Measurements from ENCODE around the gene TTC34.

The TTC34 gene

DNA sequence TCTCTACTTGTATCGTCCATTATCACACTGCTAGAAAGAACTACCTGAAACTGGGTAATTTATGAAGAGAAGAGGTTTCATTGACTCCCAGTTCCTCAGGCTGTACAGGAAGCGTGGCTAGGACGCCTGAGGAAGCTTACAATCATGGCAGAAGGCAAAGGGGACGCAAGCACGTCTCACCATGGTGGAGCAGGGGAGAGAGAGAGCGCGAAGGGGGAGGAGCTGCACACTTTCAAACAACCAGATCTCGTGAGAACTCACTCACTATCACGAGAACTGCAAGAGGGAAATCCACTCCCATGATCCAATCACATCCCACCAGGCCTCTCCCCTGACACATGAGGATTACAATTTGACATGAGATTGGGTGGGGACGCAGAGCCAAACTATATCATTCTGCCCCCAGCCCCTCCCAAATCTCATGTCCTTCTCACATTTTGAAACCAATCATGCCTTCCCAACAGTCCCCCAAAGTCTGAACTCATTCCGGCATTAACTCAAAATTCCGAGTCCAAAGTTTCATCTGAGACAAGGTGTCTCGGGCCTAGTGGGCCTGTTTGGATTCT, 176.7 kb downstream of the TTC34 start:
- TF ChIP-seq, protein P1, sequence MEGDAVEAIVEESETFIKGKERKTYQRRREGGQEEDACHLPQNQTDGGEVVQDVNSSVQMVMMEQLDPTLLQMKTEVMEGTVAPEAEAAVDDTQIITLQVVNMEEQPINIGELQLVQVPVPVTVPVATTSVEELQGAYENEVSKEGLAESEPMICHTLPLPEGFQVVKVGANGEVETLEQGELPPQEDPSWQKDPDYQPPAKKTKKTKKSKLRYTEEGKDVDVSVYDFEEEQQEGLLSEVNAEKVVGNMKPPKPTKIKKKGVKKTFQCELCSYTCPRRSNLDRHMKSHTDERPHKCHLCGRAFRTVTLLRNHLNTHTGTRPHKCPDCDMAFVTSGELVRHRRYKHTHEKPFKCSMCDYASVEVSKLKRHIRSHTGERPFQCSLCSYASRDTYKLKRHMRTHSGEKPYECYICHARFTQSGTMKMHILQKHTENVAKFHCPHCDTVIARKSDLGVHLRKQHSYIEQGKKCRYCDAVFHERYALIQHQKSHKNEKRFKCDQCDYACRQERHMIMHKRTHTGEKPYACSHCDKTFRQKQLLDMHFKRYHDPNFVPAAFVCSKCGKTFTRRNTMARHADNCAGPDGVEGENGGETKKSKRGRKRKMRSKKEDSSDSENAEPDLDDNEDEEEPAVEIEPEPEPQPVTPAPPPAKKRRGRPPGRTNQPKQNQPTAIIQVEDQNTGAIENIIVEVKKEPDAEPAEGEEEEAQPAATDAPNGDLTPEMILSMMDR (IDR thresholded peaks at IDR 0.05; ENCODE audit: low read depth, low read length, missing control alignments) = no peak
- H3K4me3 ChIP-seq (ENCODE audit: low read depth, low read length) = no peak overlapping the region
- no peak for DNase-seq (ENCODE audit: low read depth)
- in situ Hi-C loops (cut with HindIII; ENCODE audit: low sequenced_read_pairs) = no loop called here

- H3K4me3 ChIP-seq (ENCODE audit: low read depth, low read length) = no peak overlapping the region
- TF ChIP-seq, protein P1 (IDR thresholded peaks at IDR 0.05; ENCODE audit: low read depth, low read length, missing control alignments) = no peak
- in situ Hi-C loops (cut with HindIII; ENCODE audit: low sequenced_read_pairs) = no loop called here
- DNase-seq (ENCODE audit: low read depth) = no peak
These were observed 177.7 kb downstream of the TTC34 start for GRCh38 chr1:2623571-2624337.

GRCh38 chr1:2617971-2618470, 183.5 kb downstream of the TTC34 start:
- in situ Hi-C loops (cut with HindIII; ENCODE audit: low sequenced_read_pairs) = no loop called here
- H3K4me3 ChIP-seq (ENCODE audit: low read depth, low read length) = no peak overlapping the region
- TF ChIP-seq, protein P1 (IDR thresholded peaks at IDR 0.05; ENCODE audit: low read depth, low read length, missing control alignments) = no peak
- no peak for DNase-seq (ENCODE audit: low read depth)

GRCh38 chr1:2614145-2614544, 187.3 kb downstream of the TTC34 start:
- in situ Hi-C loops (cut with HindIII; ENCODE audit: low sequenced_read_pairs) = no loop called here
- H3K4me3 ChIP-seq (ENCODE audit: low read depth, low read length) = no peak overlapping the region
- TF ChIP-seq, protein P1 (IDR thresholded peaks at IDR 0.05; ENCODE audit: low read depth, low read length, missing control alignments) = no peak

DNA sequence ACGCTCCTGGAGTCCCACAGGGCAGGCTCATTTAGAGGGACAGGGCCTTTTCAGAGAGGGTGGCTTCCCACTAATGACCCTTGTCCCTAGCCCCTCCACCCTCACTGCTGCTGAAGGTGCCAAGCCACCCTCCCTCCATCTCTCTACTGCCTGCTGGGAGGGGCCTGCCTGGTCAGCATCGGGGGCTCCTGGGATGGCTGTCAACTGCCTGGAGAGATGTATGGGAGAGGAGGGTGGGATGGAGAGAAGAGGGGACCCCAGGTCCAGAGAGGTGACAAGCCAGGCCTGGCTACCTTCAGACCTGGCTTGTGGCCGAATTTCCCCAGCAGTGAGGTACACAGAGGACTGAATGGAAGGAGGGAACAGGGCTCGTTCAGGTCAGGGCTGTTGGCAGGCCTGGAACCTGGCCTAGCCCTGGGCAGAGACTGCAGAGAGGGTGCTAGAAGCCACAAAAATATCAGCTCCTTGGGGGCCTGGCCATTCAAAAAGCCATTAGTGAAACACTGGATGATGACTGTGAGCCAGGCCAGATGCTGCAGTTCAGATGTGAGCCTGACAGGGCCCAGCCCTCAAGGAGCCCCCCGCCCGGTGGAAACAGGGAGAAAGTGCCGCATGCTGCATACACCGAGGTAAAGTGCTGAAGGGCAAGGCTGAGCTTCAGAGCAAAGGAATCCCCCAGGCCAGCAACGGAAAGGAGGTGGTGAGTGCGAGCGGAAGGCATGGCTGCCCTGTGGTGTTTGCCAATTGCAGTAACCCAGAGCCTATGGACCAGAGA, 188.7 kb downstream of the TTC34 start:
- H3K4me3 ChIP-seq (ENCODE audit: low read depth, low read length) = no peak overlapping the region
- in situ Hi-C loops (cut with HindIII; ENCODE audit: low sequenced_read_pairs) = no loop called here
- no peak for DNase-seq (ENCODE audit: low read depth)
- TF ChIP-seq, protein P1 (IDR thresholded peaks at IDR 0.05; ENCODE audit: low read depth, low read length, missing control alignments) = no peak

More at GRCh38 chr1:2614145-2614544, 187.3 kb downstream of the TTC34 start:
- DNase-seq (ENCODE audit: low read depth) = no peak

GRCh38 chr1:2611621-2612437, 189.7 kb downstream of the TTC34 start:
- TF ChIP-seq, protein P1 (IDR thresholded peaks at IDR 0.05; ENCODE audit: low read depth, low read length, missing control alignments) = no peak
- no peak for DNase-seq (ENCODE audit: low read depth)
- H3K4me3 ChIP-seq (ENCODE audit: low read depth, low read length) = no peak overlapping the region
- in situ Hi-C loops (cut with HindIII; ENCODE audit: low sequenced_read_pairs) = no loop called here
